Calu3 (cell line): Measurements from ENCODE around the gene ELL. TPM values are rescaled to one million over a fixed set of nuclear protein-coding genes. Genes with fewer than 3 reads are reported as not detected.
"Not testable (repeated sequence)": the region's sequence is repeated elsewhere in the genome, so short reads cannot be mapped to it uniquely, and the experiment has no call there.

Experiments
- BruUV-seq: library from RNA; stranded (reverse); fragments of 400-500 nt; replicated peaks from 2 replicates; lab custom pipeline; 2021; lab: Mats Ljungman, UMichigan
- CTCF ChIA-PET: fragments of 300-600 bp; sonication (Branson Sonifier 250); formaldehyde crosslinking; loops from one replicate; lab custom pipeline; 2022; ENCODE audit warnings: antibody characterized with exemption; lab: Charles Lee
- DNase-seq: peaks from one replicate; pipeline ENCODE4 v3.0.0; 2022
- H3K27ac Mint-ChIP-seq: one replicate; pipeline ENCODE4 v1.8.0; 2022; ENCODE audit warnings: mixed read lengths; ENCODE audit not compliant: unreplicated experiment
- H3K27me3 Mint-ChIP-seq: one replicate; pipeline ENCODE4 v1.8.0; 2022; ENCODE audit warnings: mixed read lengths; ENCODE audit not compliant: unreplicated experiment
- H3K36me3 Mint-ChIP-seq: one replicate; pipeline ENCODE4 v1.8.0; 2022; ENCODE audit warnings: mild to moderate bottlenecking, moderate library complexity, mixed read lengths; ENCODE audit not compliant: insufficient read depth, unreplicated experiment
- H3K4me1 Mint-ChIP-seq: one replicate; pipeline ENCODE4 v1.8.0; 2022; ENCODE audit warnings: mild to moderate bottlenecking, low read depth, mixed read lengths; ENCODE audit not compliant: unreplicated experiment
- H3K4me3 Mint-ChIP-seq: one replicate; pipeline ENCODE4 v1.8.0; 2022; ENCODE audit warnings: mild to moderate bottlenecking, low read depth, moderate library complexity, mixed read lengths; ENCODE audit not compliant: unreplicated experiment
- H3K9me3 Mint-ChIP-seq: one replicate; pipeline ENCODE4 v1.8.0; 2022; ENCODE audit warnings: low read depth, mixed read lengths; ENCODE audit not compliant: unreplicated experiment
- CTCF ChIP-seq: fragments of 200-600 bp; IDR thresholded peaks from one replicate; pipeline ENCODE4 v1.8.0; 2022; ENCODE audit warnings: antibody characterized with exemption; ENCODE audit not compliant: unreplicated experiment
- intact Hi-C: fragments of 100-400 bp; cut with micrococcal nuclease; formaldehyde crosslinking; loops from one replicate; pipeline ENCODE4 v1.10.0; 2022; ENCODE audit not compliant: unreplicated experiment
- total RNA-seq: library from RNA; stranded (reverse); gene quantifications from 2 replicates; pipeline ENCODE4 v1.2.3, GENCODE V29; 2022

ELL gene
- total RNA-seq, 1 experiment from 2014 or later = 11.0 TPM

GRCh38 chr19:18541258-18541991, 19.6 kb upstream of the ELL start:
- TF ChIP-seq CTCF = no peak

DNA sequence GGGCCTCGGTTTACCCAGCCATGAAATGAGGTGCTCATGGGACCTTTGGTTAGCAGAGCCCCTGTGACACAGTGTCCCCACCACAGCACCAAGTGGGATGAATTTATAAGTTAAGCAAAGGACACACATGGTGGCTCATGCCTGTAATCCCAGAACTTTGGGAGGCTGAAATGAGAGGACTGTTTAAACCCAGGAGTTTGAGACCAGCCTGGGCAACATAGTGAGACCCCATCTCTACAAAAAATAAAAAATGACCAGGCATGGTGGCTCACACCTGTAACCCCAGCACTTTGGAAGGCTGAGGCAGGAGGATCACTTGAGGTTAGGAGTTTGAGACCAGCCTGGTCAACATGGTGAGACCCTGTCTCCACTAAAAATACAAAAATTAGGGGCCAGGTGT, 18.3 kb upstream of the ELL start:
- H3K27ac Mint-ChIP-seq, H3K27me3 Mint-ChIP-seq, H3K4me1 Mint-ChIP-seq, DNase-seq, H3K9me3 Mint-ChIP-seq, H3K4me3 Mint-ChIP-seq, BruUV-seq, intact Hi-C loops, CTCF ChIA-PET: not testable (repeated sequence)
- H3K36me3 Mint-ChIP-seq = peaks cover 38% of the 10 kb centered on the region

More at GRCh38 chr19:18541258-18541991, 19.6 kb upstream of the ELL start:
- CTCF ChIA-PET = no interaction called here
- Mint-ChIP-seq H3K27me3 (no peaks in the 10 kb centered on the region), H3K4me1 (no peaks in the 10 kb centered on the region), H3K27ac (no peak overlapping the region), H3K36me3 (peaks cover 31% of the 10 kb centered on the region), H3K9me3 (no peaks in the 10 kb centered on the region), H3K4me3 (no peak overlapping the region)
- no peak for DNase-seq
- intact Hi-C loops = no loop called here
- TSS peak; percentile 40 for BruUV-seq

DNA sequence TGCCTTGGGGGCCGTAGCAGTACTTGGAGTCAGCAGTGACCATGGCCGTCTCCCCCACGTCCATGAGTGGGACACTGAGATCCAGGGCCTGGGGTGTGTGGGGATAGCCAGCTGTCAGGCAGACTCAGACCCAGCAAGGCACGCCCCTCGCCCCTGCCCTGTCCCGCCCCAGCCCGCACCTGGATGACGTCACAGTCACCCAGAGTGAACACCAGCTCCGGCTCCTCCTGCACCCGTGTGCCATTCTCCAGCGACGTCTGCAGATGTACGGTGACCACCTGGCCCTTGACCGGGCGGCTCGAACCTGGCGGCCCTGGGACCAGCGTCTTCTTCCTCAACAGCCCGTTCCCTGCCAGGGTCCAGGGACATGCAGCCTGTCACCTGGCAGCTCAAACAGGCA, 17.5 kb upstream of the ELL start:
- peaks cover 39% of the 10 kb centered on the region for H3K36me3 Mint-ChIP-seq
- DNase-seq = no peak
- CTCF ChIA-PET = no interaction called here
- intact Hi-C loops = no loop called here
- H3K4me1 Mint-ChIP-seq = no peaks in the 10 kb centered on the region
- H3K27ac Mint-ChIP-seq = no peak overlapping the region
- H3K27me3 Mint-ChIP-seq = no peaks in the 10 kb centered on the region
- no peak for TF ChIP-seq CTCF
- no TSS peak for BruUV-seq
- no peak overlapping the region for H3K4me3 Mint-ChIP-seq
- H3K9me3 Mint-ChIP-seq = no peaks in the 10 kb centered on the region

- Mint-ChIP-seq H3K27ac (no peak overlapping the region), H3K4me3 (no peak overlapping the region), H3K36me3 (peaks cover 30% of the 10 kb centered on the region), H3K27me3 (no peaks in the 10 kb centered on the region), H3K9me3 (no peaks in the 10 kb centered on the region), H3K4me1 (no peaks in the 10 kb centered on the region)
- CTCF ChIA-PET = no interaction called here
- no TSS peak for BruUV-seq
- intact Hi-C loops = no loop called here
- TF ChIP-seq CTCF = no peak
- DNase-seq = no peak
These were observed 16.2 kb upstream of the ELL start for GRCh38 chr19:18538115-18538514.

GRCh38 chr19:18537431-18537830, 15.6 kb upstream of the ELL start:
- CTCF ChIA-PET = no interaction called here
- H3K4me3 Mint-ChIP-seq = no peak overlapping the region
- no peak overlapping the region for H3K27ac Mint-ChIP-seq
- TF ChIP-seq CTCF = no peak
- no peaks in the 10 kb centered on the region for H3K27me3 Mint-ChIP-seq
- H3K36me3 Mint-ChIP-seq = peaks cover 24% of the 10 kb centered on the region
- intact Hi-C loops = no loop called here
- BruUV-seq = no TSS peak
- DNase-seq = no peak
- no peaks in the 10 kb centered on the region for H3K9me3 Mint-ChIP-seq
- H3K4me1 Mint-ChIP-seq = no peaks in the 10 kb centered on the region
